HEK293 (cell line): ENCODE results near the gene C12orf57.

Source experiments
- CTCF ChIA-PET: fragments of 350-600 bp; formaldehyde crosslinking; extraction: SDS; loops from one replicate; lab custom pipeline; 2021; ENCODE audit warnings: antibody characterized with exemption; lab: Yijun Ruan, JAX
- POLR2A ChIA-PET: fragments of 300-600 bp; formaldehyde crosslinking; extraction: SDS; loops from one replicate; lab custom pipeline; 2020; ENCODE audit warnings: antibody characterized with exemption, inconsistent platforms; lab: Yijun Ruan, JAX
- H3K27ac ChIP-seq: fragments of 200-500 bp; sonication (Bioruptor generic); 2 replicates; pipeline ENCODE4 v1.5.1; 2014; ENCODE audit warnings: low read depth, low read length, control low read depth, inconsistent platforms; ENCODE audit errors: extremely low read depth
- H3K36me3 ChIP-seq, 2 experiments: fragments of 200-500 bp in 1 of 2; sonication (Bioruptor generic) in 1 of 2; 1 replicate in 1 of 2; 2 replicates in 1 of 2; pipeline ENCODE4 v1.5.1; 2014 to 2017; ENCODE audit warnings: inconsistent platforms in 2 of 2, low read length in 2 of 2; ENCODE audit not compliant: control insufficient read depth in 2 of 2, insufficient read depth in 1 of 2
- H3K4me1 ChIP-seq: fragments of 200-500 bp; sonication (Bioruptor generic); 2 replicates; pipeline ENCODE4 v1.5.1; 2014; ENCODE audit warnings: mild to moderate bottlenecking, low read length, inconsistent platforms; ENCODE audit not compliant: control insufficient read depth, insufficient read depth
- H3K4me3 ChIP-seq: 2 replicates; pipeline ENCODE4 v1.5.1; 2011; ENCODE audit warnings: low read depth, mild to moderate bottlenecking, control low read depth, low read length, moderate library complexity
- H3K9me3 ChIP-seq: fragments of 200-500 bp; sonication (Bioruptor generic); 2 replicates; pipeline ENCODE4 v1.5.1; 2014; ENCODE audit warnings: low read depth, low read length, inconsistent platforms; ENCODE audit not compliant: control insufficient read depth, insufficient read depth
- HOXC10 ChIP-seq: sonication (generic); formaldehyde crosslinking; IDR thresholded peaks from 2 replicates; pipeline ENCODE4 v1.8.1; 2023; ENCODE audit warnings: mild to moderate bottlenecking, missing genetic modification reagents
- INSM2 ChIP-seq: fragments of 450-650 bp; formaldehyde crosslinking; IDR thresholded peaks from 2 replicates; pipeline ENCODE4 v1.5.1; 2016; ENCODE audit warnings: missing biosample characterization, missing genetic modification characterization
- KLF17 ChIP-seq: fragments of 450-650 bp; formaldehyde crosslinking; IDR thresholded peaks from 2 replicates; pipeline ENCODE4 v1.5.1; 2016; ENCODE audit warnings: missing biosample characterization, missing genetic modification characterization
- MYNN ChIP-seq: fragments of 450-650 bp; formaldehyde crosslinking; IDR thresholded peaks from 2 replicates; pipeline ENCODE4 v1.5.1; 2016; ENCODE audit warnings: missing biosample characterization, missing genetic modification characterization, borderline replicate concordance
- PRDM1 ChIP-seq: fragments of 450-650 bp; formaldehyde crosslinking; IDR thresholded peaks from 2 replicates; pipeline ENCODE4; 2016; ENCODE audit warnings: missing biosample characterization, missing genetic modification characterization
- REPIN1 ChIP-seq: fragments of 450-650 bp; formaldehyde crosslinking; IDR thresholded peaks from 2 replicates; pipeline ENCODE4 v1.5.1; 2017; ENCODE audit warnings: missing biosample characterization, missing genetic modification characterization, low read depth
- ZBTB11 ChIP-seq: fragments of 450-650 bp; formaldehyde crosslinking; conservative IDR thresholded peaks from 2 replicates; pipeline ENCODE4 v1.5.1; 2016; ENCODE audit warnings: low read depth, missing biosample characterization, missing genetic modification characterization
- ZFP3 ChIP-seq: fragments of 450-650 bp; formaldehyde crosslinking; IDR thresholded peaks from 2 replicates; pipeline ENCODE4 v1.5.1; 2016; ENCODE audit warnings: low read depth, missing biosample characterization, missing genetic modification characterization
- ZNF138 ChIP-seq: fragments of 450-650 bp; formaldehyde crosslinking; IDR thresholded peaks from 2 replicates; pipeline ENCODE4 v1.5.1; 2016; ENCODE audit warnings: missing biosample characterization, missing genetic modification characterization, borderline replicate concordance
- ZNF16 ChIP-seq: fragments of 450-650 bp; formaldehyde crosslinking; IDR thresholded peaks from 2 replicates; pipeline ENCODE4 v1.5.1; 2016; ENCODE audit warnings: low read depth, missing biosample characterization, missing genetic modification characterization
- ZNF350 ChIP-seq: fragments of 450-650 bp; formaldehyde crosslinking; IDR thresholded peaks from 2 replicates; pipeline ENCODE4 v1.5.0; 2017; ENCODE audit warnings: missing biosample characterization, mild to moderate bottlenecking, missing genetic modification characterization
- ZNF596 ChIP-seq: fragments of 450-650 bp; IDR thresholded peaks from 2 replicates; pipeline ENCODE4 v1.5.0; 2018; ENCODE audit warnings: missing biosample characterization, mild to moderate bottlenecking, missing genetic modification characterization, moderate library complexity
- ZNF621 ChIP-seq: fragments of 450-650 bp; formaldehyde crosslinking; IDR thresholded peaks from 2 replicates; pipeline ENCODE4 v1.5.1; 2017; ENCODE audit warnings: missing biosample characterization, missing genetic modification characterization
- ZNF629 ChIP-seq: fragments of 450-650 bp; formaldehyde crosslinking; IDR thresholded peaks from 2 replicates; pipeline ENCODE4 v1.5.1; 2017; ENCODE audit warnings: missing biosample characterization, missing genetic modification characterization
- ZNF654 ChIP-seq: fragments of 450-650 bp; formaldehyde crosslinking; IDR thresholded peaks from 2 replicates; pipeline ENCODE4 v1.5.1; 2016; ENCODE audit warnings: low read depth, missing biosample characterization, missing genetic modification characterization
- ZNF76 ChIP-seq: fragments of 450-650 bp; formaldehyde crosslinking; IDR thresholded peaks from 2 replicates; pipeline ENCODE4; 2016; ENCODE audit warnings: low read depth, missing biosample characterization, missing genetic modification characterization, borderline replicate concordance
- ZXDB ChIP-seq: fragments of 450-650 bp; formaldehyde crosslinking; IDR thresholded peaks from 2 replicates; pipeline ENCODE4 v1.5.1; 2016; ENCODE audit warnings: missing biosample characterization, missing genetic modification characterization
- TF ChIP-seq, protein P1 (sequence below): fragments of 450-650 bp; formaldehyde crosslinking; IDR thresholded peaks from 2 replicates; pipeline ENCODE4 v1.5.1; 2016; ENCODE audit warnings: missing biosample characterization, missing genetic modification characterization
- TF ChIP-seq, protein P2 (sequence below): fragments of 450-650 bp; formaldehyde crosslinking; IDR thresholded peaks from 2 replicates; pipeline ENCODE4 v1.5.1; 2017; ENCODE audit warnings: missing biosample characterization, missing genetic modification characterization
- TF ChIP-seq, protein P3 (sequence below): fragments of 450-650 bp; formaldehyde crosslinking; IDR thresholded peaks from 2 replicates; pipeline ENCODE4 v1.5.1; 2016; ENCODE audit warnings: missing biosample characterization, missing genetic modification characterization

Gene C12orf57

GRCh38 chr12:6959058-6959804 is 15.4 kb downstream of the C12orf57 start:
- ChIA-PET POLR2A (interaction anchor here (0.7 to 3.2 kb wide), 4 partner anchors 13 to 92 kb away, joined by 3 to 22 read pairs (median 4); partner anchors contain the start of genes C12orf57, RNU7-1 and TPI1), CTCF (interaction anchor here (6.6 to 7.7 kb wide), 2 partner anchors 14 to 35 kb away, joined by 52 to 138 read pairs; partner anchors contain the start of genes C12orf57 and RNU7-1)
- H3K4me1 ChIP-seq = peaks cover 2% of the 10 kb centered on the region; the same call in 1 of the 2 replicates
- no peak for TF ChIP-seq ZNF16 (tag by site-specific recombination)
- no peak for TF ChIP-seq INSM2
- no peak for TF ChIP-seq ZBTB11 (tag by site-specific recombination)
- no peak for TF ChIP-seq REPIN1 (tag by site-specific recombination)
- no peak for TF ChIP-seq PRDM1
- TF ChIP-seq, protein P1, sequence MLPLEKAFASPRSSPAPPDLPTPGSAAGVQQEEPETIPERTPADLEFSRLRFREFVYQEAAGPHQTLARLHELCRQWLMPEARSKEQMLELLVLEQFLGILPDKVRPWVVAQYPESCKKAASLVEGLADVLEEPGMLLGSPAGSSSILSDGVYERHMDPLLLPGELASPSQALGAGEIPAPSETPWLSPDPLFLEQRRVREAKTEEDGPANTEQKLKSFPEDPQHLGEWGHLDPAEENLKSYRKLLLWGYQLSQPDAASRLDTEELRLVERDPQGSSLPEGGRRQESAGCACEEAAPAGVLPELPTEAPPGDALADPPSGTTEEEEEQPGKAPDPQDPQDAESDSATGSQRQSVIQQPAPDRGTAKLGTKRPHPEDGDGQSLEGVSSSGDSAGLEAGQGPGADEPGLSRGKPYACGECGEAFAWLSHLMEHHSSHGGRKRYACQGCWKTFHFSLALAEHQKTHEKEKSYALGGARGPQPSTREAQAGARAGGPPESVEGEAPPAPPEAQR (tag by site-specific recombination) = no peak
- no peak for TF ChIP-seq ZXDB (tag by site-specific recombination)
- no peak for TF ChIP-seq ZNF596 (tag by site-specific recombination)
- TF ChIP-seq, protein P2, sequence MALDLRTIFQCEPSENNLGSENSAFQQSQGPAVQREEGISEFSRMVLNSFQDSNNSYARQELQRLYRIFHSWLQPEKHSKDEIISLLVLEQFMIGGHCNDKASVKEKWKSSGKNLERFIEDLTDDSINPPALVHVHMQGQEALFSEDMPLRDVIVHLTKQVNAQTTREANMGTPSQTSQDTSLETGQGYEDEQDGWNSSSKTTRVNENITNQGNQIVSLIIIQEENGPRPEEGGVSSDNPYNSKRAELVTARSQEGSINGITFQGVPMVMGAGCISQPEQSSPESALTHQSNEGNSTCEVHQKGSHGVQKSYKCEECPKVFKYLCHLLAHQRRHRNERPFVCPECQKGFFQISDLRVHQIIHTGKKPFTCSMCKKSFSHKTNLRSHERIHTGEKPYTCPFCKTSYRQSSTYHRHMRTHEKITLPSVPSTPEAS (tag by site-specific recombination) = no peak
- TF ChIP-seq ZNF621 (tag by site-specific recombination) = no peak
- no peak for TF ChIP-seq ZNF76 (tag by site-specific recombination)
- TF ChIP-seq ZNF629 = no peak
- no peak for TF ChIP-seq ZNF138 (tag by site-specific recombination)
- no peak overlapping the region for H3K4me3 ChIP-seq
- H3K9me3 ChIP-seq = no peaks in the 10 kb centered on the region
- H3K36me3 ChIP-seq = peaks cover 0 to 4% of the 10 kb centered on the region in 2 experiments; a peak in 1 of 3 replicates
- no peak overlapping the region for H3K27ac ChIP-seq

- Histone ChIP-seq H3K36me3 (peaks cover 0 to 12% of the 10 kb centered on the region in 2 experiments; a peak in 1 of 3 replicates), H3K9me3 (no peaks in the 10 kb centered on the region), H3K4me3 (no peak overlapping the region), H3K27ac (no peak overlapping the region), H3K4me1 (peaks cover 2% of the 10 kb centered on the region; the same call in 1 of the 2 replicates)
- ChIA-PET CTCF (interaction anchor here (6.6 to 7.7 kb wide), 2 partner anchors 15 to 36 kb away, joined by 52 to 138 read pairs; partner anchors contain the start of genes C12orf57 and RNU7-1), POLR2A (interaction anchor here (0.7 to 3.2 kb wide), 3 partner anchors 14 to 16 kb away, joined by 3 to 22 read pairs (median 6); partner anchors contain the start of genes C12orf57 and RNU7-1)
- TF ChIP-seq KLF17 (tag by site-specific recombination) (no peak), ZFP3 (tag by site-specific recombination) (no peak), ZNF16 (tag by site-specific recombination) (no peak), MYNN (tag by site-specific recombination) (no peak), HOXC10 (no peak), ZNF654 (tag by site-specific recombination) (no peak), ZNF350 (tag by site-specific recombination) (no peak)
- TF ChIP-seq, protein P3, sequence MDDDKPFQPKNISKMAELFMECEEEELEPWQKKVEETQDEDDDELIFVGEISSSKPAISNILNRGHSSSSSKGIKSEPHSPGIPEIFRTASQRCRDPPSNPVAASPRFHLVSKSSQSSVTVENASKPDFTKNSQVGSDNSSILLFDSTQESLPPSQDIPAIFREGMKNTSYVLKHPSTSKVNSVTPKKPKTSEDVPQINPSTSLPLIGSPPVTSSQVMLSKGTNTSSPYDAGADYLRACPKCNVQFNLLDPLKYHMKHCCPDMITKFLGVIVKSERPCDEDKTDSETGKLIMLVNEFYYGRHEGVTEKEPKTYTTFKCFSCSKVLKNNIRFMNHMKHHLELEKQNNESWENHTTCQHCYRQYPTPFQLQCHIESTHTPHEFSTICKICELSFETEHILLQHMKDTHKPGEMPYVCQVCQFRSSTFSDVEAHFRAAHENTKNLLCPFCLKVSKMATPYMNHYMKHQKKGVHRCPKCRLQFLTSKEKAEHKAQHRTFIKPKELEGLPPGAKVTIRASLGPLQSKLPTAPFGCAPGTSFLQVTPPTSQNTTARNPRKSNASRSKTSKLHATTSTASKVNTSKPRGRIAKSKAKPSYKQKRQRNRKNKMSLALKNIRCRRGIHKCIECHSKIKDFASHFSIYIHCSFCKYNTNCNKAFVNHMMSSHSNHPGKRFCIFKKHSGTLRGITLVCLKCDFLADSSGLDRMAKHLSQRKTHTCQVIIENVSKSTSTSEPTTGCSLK (tag by site-specific recombination) = no peak
Measured at GRCh38 chr12:6959805-6960592, 16.2 kb downstream of the C12orf57 start.
